Globus pallidus (tissue), 1 donor: ENCODE results near the gene SH3D19.
A peak's percentile ranks its signal among the peaks of the same experiment; 100 is the strongest.
"Not testable (repeated sequence)": the region's sequence is repeated elsewhere in the genome, so short reads cannot be mapped to it uniquely, and the experiment has no call there.

Experiments
- DNase-seq: peaks from one replicate; pipeline ENCODE4 v3.0.0-alpha.2; 2015; ENCODE audit warnings: low spot score

Gene SH3D19

DNA sequence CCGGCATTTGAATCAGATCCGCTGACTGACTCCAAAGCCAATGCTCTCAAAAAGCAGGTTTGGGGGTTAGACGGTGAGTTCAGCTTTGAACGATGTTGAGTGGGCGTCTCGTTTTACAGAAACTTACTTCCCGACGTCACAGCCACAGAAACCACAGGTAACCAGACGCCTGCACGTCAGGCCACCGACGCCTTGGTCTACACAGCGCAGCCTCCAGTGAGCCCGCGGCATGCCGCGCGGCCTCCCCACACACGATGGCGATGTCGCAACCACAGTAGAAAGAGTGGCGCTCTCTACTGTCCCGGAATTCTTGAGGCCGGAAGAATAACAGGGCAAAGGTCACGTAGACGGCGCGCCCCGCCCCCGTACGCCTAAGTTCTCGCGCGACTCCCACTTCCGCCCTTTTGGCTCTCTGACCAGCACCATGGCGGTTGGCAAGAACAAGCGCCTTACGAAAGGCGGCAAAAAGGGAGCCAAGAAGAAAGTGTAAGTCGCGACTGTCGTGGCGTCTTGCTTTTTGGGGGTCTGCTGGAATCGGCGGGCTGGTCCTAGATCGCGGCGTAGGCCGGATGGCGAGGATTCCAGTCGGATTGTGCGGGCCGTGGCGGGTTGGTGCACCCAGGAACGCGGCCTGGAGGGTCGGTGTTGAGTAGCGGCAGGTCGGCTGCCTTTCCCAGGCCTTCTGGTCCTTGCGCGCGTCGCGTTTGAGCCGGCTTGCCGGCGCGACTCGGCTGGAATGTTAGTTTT lies 226.0 kb downstream of the SH3D19 start, which contains the start of gene RPS3A:
RPS3A (plus strand) TSS at position 400 of the 747 bp plus-strand sequence; CDS start at position 425, 25 bp downstream.
- DNase-seq, result peak; percentile 96

DNA sequence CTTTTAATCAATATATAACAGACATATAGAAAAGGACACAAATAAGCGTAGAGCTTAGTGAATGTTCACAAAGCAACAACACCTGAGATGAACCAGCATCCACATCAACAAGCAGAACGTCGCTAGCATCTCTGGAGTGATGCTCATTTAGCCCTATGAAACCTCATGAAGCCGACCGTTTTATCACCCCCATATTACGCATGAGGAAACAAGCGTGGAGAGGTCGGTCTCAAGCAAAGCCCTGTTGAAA lies 226.5 kb downstream of the SH3D19 start:
- DNase-seq, result no peak

GRCh38 chr4:151097759-151098158 lies 227.6 kb downstream of the SH3D19 start:
- no peak for DNase-seq

DNA sequence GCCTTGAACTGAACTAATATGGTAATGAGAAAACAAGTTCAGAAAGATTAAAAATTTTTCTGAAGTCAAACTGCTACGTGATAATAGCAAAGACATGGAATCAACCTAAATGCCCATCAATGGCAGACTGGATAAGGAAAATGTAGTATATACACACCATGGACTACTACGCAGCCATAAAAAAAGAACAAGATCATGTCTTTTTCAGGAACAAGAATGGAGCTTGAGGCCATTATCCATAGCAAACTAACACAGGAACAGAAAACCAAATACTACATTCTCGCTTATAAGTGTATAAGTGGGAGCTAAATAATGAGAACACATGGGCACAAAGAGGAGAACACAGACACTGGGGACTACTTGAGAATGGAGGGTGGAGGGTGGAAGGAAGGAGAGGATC lies 230.3 kb downstream of the SH3D19 start:
- DNase-seq, result no peak

GRCh38 chr4:151094290-151094751 lies 231.1 kb downstream of the SH3D19 start:
- no peak for DNase-seq

DNA sequence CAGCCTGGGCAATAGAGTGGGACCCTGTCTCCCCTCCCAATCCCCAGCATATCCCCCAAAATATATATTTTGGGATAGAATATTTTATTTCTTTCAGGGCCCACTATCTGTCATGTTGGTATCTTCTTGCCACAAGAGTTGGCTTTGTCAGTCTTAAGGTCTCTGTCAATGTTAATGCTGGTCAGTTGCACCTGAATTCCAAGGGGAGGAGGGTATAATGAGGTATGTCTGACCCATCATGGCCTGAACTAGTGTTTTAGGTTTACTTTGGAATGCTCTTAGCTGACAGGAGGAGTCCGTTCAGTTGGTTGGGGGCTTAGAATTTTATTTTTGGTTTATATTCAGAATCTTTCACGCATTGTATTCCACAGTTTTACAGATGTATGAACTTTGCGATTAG lies 232.2 kb downstream of the SH3D19 start:
- DNase-seq, result no peak

DNA sequence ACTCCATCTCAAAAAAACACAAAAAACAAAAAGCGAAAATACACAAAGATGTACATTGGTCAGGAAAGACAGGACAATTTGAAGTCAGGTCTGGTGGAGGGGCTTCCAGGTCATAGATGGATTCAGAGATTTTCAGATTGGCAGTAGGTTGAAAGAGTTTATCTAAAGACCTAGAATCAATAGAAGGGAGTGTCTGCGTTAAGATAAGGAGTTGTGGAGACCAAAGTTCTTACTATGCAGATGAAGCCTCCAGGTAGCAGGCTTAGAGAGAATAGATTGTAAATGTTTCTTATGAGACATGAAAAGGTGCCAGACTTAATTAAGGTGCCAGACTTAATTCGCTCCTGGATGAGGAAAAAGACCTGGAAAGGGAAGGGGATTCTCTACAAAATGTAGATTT lies 232.9 kb downstream of the SH3D19 start:
- no peak for DNase-seq

DNA sequence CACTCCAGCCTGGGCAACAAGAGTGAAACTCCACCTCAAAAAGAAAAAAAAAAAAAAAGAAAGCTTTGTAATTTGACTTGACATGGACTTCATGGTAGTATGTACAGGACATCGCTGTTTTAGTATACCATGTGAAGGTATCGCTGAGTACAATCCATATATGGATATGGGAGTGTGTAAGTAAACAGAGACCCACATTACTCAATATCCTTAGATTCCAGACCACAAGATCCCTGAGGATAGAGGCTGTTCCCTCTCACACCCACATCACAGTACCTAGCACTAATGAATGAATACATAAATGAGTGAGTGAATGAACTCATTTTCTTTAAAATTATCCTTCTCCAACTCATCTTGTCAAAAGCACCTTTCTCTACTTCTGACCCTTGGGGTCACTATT lies 234.4 kb downstream of the SH3D19 start:
- DNase-seq, result no peak

DNA sequence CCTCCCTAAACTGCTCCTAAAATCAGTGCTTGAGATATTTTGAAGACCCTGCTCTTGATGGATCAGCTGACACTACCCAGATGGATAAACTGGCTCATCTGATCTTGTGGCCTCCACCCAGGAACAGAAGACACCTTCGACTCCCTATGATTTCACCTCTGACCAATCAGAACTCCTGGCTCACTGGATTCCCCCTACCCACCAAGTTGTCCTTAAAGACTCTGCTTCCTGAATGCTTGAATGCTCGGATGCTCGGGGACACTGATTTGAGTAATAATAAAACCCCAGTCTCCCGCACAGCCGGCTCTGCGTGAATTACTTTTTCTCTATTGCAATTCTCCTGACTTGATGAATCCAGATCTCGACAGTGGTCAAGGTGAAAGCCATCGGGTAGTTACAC lies 237.9 kb downstream of the SH3D19 start:
- no peak for DNase-seq

DNA sequence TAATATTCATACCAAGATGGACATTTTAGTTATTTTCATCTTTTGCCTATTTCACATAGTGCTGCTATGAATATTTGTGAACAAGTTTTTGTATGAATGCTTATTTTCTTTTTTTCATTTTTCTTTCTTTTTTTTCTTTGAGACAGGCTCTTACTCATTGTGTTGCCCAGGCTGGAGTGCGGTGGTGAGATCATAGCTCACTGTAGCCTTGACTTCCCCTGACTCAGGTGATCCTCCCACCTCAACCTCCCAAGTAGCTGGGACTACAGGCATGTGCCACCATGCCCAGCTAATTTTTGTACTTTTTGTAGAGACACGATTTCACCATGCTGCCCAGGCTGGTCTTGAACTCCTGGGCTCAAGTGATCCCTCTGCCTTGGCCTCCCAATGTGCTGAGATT lies 247.4 kb downstream of the SH3D19 start:
- DNase-seq, result not testable (repeated sequence)

- no peak for DNase-seq
Measured at GRCh38 chr4:151074416-151074916, 250.9 kb downstream of the SH3D19 start.
